ENCODE results near the gene NELL1.

DNA sequence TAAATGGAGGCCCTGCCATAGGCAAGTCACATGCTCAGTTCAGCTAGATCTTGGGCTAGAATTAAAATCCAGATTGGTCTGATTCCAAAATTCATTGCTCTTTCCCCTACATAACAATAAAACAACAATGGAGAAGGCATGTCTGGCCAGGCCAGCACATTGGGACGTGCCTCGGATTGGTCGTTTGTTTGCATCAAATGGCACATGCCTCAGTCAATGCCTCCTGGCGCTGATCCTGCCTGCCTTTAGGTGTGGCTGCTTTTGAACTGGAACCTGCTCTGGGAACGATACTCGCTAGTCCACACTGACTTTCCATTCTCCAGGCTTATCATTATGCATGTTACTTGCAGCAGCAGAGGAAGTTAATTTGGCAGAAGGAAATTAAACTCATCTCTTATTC lies 322.1 kb downstream of the NELL1 start:
- TF ChIP-seq, protein P1, sequence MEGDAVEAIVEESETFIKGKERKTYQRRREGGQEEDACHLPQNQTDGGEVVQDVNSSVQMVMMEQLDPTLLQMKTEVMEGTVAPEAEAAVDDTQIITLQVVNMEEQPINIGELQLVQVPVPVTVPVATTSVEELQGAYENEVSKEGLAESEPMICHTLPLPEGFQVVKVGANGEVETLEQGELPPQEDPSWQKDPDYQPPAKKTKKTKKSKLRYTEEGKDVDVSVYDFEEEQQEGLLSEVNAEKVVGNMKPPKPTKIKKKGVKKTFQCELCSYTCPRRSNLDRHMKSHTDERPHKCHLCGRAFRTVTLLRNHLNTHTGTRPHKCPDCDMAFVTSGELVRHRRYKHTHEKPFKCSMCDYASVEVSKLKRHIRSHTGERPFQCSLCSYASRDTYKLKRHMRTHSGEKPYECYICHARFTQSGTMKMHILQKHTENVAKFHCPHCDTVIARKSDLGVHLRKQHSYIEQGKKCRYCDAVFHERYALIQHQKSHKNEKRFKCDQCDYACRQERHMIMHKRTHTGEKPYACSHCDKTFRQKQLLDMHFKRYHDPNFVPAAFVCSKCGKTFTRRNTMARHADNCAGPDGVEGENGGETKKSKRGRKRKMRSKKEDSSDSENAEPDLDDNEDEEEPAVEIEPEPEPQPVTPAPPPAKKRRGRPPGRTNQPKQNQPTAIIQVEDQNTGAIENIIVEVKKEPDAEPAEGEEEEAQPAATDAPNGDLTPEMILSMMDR (IDR thresholded peaks at IDR 0.05): no peak
- TF ChIP-seq POLR2A (IDR thresholded peaks at IDR 0.05): no peak

Measured in adrenal gland (tissue), 5 donors.